PC-9 (cell line): ENCODE results near the gene UGT1A7.
"Not testable (repeated sequence)": the region's sequence is repeated elsewhere in the genome, so short reads cannot be mapped to it uniquely, and the experiment has no call there.

Source experiments
- EZH2 ChIP-seq: fragments of 200-600 bp; sonication (generic); IDR thresholded peaks from 2 replicates; pipeline ENCODE4 v1.8.0; 2017; ENCODE audit warnings: antibody characterized with exemption, low read depth
- TF ChIP-seq, protein P1 (sequence below): fragments of 200-600 bp; sonication (generic); conservative IDR thresholded peaks from 2 replicates; pipeline ENCODE4 v1.6.1; 2017; ENCODE audit warnings: mixed run types, antibody characterized with exemption, mild to moderate bottlenecking, moderate library complexity

DNA sequence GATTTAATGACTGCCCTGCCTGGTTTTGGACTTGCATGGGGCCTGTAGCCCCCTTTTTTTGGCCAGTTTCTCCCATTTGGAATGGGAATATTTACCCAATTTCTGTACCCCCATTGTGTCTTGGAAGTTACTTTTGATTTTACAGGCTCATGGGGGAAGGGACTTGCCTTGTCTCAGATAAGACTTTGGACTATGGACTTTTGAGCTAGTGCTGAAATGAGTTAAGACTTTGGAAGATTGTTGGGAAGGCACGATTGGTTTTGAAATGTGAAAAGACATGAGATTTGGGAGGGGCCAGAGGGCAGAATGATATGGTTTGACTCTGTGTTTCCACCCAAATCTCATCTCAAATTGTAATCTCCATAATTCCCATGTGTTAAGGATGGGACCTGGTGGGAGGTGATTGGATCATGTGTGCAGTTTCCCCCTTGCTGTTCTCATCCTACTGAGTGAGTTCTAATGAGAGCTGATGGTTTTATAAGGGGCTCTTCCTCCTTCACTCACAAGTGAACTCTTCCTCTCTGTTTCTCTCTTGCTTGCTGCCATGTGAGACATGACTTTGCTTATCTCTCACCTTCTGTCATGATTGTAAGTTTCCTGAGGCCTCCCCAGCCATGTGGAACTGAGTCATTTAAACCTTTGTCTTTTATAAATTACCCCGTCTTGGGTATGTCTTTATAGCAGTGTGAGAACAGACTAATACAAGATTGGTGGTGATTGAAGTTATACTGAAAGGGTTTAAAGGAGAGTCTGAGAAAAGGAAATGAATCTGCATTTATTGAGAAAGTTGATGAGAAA lies 69.7 kb downstream of the UGT1A7 start:
- TF ChIP-seq, protein P1, sequence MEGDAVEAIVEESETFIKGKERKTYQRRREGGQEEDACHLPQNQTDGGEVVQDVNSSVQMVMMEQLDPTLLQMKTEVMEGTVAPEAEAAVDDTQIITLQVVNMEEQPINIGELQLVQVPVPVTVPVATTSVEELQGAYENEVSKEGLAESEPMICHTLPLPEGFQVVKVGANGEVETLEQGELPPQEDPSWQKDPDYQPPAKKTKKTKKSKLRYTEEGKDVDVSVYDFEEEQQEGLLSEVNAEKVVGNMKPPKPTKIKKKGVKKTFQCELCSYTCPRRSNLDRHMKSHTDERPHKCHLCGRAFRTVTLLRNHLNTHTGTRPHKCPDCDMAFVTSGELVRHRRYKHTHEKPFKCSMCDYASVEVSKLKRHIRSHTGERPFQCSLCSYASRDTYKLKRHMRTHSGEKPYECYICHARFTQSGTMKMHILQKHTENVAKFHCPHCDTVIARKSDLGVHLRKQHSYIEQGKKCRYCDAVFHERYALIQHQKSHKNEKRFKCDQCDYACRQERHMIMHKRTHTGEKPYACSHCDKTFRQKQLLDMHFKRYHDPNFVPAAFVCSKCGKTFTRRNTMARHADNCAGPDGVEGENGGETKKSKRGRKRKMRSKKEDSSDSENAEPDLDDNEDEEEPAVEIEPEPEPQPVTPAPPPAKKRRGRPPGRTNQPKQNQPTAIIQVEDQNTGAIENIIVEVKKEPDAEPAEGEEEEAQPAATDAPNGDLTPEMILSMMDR = not testable (repeated sequence)
- not testable (repeated sequence) for TF ChIP-seq EZH2
